ENCODE data around the gene LRRC4C.

Gene LRRC4C

DNA sequence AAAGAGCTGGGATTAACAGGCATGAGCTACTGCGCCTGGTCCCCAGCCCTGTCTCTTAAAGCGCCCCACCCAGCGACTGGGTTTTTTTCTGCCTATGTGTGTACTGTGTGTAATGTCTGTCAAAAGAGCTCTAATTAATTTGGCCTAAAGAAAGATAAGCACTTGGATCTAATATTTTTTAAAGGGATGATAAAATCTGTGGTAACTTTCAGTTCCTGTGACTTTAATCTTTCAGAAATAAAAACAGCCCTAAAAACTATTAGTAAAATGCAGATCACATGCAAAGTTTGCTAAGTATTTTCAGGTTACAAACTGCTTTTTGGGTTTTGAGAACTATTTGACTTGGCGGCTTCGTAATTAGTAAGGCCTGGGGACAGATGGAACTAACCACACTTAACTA, 1358.7 kb downstream of the LRRC4C start:
- H3K4me1 ChIP-seq (ENCODE audit: control insufficient read depth, insufficient read depth, low read length): no peaks in the 10 kb centered on the region
- no peak overlapping the region for H3K4me3 ChIP-seq (ENCODE audit: low read length)
- no peak overlapping the region for H3K9ac ChIP-seq (ENCODE audit: low read length)
- H3K36me3 ChIP-seq (ENCODE audit: control insufficient read depth, insufficient read depth, low read length): no peaks in the 10 kb centered on the region
- H3K27me3 ChIP-seq (ENCODE audit: control insufficient read depth, insufficient read depth, low read length): no peaks in the 10 kb centered on the region
- H3K27ac ChIP-seq (ENCODE audit: low read depth, low read length): no peak overlapping the region

DNA sequence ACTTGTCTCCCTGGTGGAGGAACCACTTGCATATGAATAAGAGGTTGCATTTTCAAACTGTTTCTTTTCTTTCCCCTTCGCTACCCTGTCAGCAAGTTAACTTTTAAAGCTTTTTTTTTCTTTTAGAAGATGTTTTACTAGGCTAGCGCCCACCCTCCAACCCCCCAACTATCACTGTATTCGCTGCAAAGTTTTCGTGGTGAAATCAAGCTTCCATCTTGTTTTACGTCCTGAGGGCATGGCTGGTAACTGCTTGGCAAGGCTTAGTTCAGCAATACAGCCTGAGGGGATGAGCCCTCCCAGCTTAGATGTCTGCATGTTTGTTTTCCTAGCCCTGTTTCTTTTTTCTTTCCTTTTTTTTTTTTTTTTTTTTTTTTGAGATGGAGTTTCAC, 1359.3 kb downstream of the LRRC4C start:
- Histone ChIP-seq H3K9ac (ENCODE audit: low read length) (no peak overlapping the region), H3K27ac (ENCODE audit: low read depth, low read length) (no peak overlapping the region), H3K27me3 (ENCODE audit: control insufficient read depth, insufficient read depth, low read length) (no peaks in the 10 kb centered on the region), H3K4me1 (ENCODE audit: control insufficient read depth, insufficient read depth, low read length) (no peaks in the 10 kb centered on the region), H3K36me3 (ENCODE audit: control insufficient read depth, insufficient read depth, low read length) (no peaks in the 10 kb centered on the region), H3K4me3 (ENCODE audit: low read length) (no peak overlapping the region)

DNA sequence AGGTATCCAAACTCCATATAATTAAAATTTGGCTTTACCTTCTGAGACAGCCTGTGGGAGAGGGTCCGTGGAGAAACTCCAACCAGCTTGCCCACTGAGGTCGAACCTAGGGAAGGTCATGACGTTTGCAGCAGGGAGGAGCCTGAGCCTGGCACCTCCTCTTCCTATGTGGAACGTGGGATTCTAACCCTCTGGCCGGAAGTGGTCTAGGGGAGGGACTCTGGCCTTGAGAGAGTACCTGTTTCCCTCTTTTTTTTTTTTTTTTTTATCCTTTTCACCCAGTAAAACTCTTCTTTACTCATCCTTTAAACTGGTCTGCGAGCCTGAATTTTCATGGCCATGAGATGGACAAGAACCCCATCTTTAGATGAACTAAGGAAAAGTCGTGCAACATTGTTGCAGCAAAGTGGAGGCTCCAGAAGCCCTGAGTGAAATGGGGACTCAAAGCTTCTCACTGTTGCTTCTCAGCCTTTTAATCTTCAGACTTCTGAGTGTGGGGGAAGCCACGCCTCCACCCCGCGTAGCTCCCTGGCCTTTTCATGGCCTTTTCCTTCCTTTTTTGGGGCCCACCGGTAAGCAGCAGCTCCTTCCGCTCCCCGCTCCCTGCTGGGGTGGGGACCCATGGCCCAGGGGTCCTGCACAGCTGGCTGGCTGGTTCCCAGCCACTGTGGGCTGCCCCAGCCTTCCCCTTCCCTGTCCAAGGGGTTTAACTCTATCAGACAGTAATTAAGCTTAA, 1359.9 kb downstream of the LRRC4C start:
- Histone ChIP-seq H3K27me3 (ENCODE audit: control insufficient read depth, insufficient read depth, low read length) (no peaks in the 10 kb centered on the region), H3K4me1 (ENCODE audit: control insufficient read depth, insufficient read depth, low read length) (no peaks in the 10 kb centered on the region), H3K36me3 (ENCODE audit: control insufficient read depth, insufficient read depth, low read length) (no peaks in the 10 kb centered on the region), H3K4me3 (ENCODE audit: low read length) (no peak overlapping the region), H3K9ac (ENCODE audit: low read length) (no peak overlapping the region), H3K27ac (ENCODE audit: low read depth, low read length) (no peak overlapping the region)

DNA sequence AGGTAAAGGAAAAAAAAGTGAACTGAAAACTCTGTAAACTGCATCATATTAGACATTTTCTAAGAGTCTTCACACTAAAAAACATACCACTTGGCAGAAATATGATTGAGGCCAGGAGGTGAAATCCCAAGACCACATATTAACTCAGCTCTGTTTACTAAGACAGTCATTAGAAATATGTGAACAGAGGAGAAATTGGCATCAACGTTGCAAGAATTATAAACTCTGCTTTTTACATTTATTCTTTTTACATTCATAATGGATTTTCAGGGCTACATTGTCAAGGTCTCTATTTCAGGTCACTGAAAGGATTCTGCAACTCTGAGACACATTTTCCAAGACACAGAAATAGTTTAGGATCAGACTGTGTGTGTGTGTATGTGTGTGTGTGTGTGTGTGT, 1364.0 kb downstream of the LRRC4C start:
- no peak overlapping the region for H3K4me3 ChIP-seq (ENCODE audit: low read length)
- H3K9ac ChIP-seq (ENCODE audit: low read length): no peak overlapping the region
- H3K27me3 ChIP-seq (ENCODE audit: control insufficient read depth, insufficient read depth, low read length): no peaks in the 10 kb centered on the region
- H3K4me1 ChIP-seq (ENCODE audit: control insufficient read depth, insufficient read depth, low read length): no peaks in the 10 kb centered on the region
- H3K36me3 ChIP-seq (ENCODE audit: control insufficient read depth, insufficient read depth, low read length): no peaks in the 10 kb centered on the region
- H3K27ac ChIP-seq (ENCODE audit: low read depth, low read length): no peak overlapping the region

DNA sequence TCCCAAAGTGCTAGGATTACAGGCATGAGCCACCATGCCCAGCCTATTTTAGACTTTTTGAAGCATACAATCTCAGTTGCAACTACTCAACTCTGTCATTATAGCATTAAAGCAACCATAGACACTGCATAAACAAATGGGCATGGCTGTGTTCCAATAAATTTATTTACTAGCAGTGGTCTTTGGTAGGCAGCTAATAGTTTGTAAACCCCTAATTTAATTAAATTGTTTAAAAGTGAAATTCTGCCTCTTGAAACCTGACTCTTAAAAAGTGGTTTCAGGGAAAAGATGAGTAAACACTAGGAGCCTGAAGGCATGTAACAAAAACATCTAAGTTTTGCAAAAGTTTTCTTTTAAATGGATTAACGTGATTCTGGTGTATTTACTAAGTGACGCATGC, 1364.5 kb downstream of the LRRC4C start:
- no peaks in the 10 kb centered on the region for H3K27me3 ChIP-seq (ENCODE audit: control insufficient read depth, insufficient read depth, low read length)
- H3K4me1 ChIP-seq (ENCODE audit: control insufficient read depth, insufficient read depth, low read length): no peaks in the 10 kb centered on the region
- H3K4me3 ChIP-seq (ENCODE audit: low read length): no peak overlapping the region
- H3K36me3 ChIP-seq (ENCODE audit: control insufficient read depth, insufficient read depth, low read length): no peaks in the 10 kb centered on the region
- H3K9ac ChIP-seq (ENCODE audit: low read length): no peak overlapping the region
- no peak overlapping the region for H3K27ac ChIP-seq (ENCODE audit: low read depth, low read length)

DNA sequence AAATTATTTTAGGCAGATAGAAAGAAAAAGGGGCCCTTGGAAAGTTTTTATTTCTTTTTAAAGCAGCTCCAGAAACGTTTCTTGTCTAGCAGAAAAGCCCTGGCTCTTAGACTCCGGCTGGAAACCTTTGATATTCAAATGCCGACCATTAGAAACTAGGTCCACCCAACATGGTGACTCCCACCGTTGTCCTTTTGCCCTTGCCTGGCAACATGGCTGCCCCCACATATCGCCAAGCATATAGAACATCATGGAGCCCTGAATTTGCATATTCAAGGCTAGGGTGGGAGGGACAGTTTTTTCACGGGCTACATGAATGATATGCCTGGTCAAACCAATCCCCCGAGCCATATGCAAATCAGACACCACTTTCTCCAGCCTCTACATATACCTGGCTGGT, 1379.0 kb downstream of the LRRC4C start:
- H3K27ac ChIP-seq (ENCODE audit: low read depth, low read length): no peak overlapping the region
- no peaks in the 10 kb centered on the region for H3K36me3 ChIP-seq (ENCODE audit: control insufficient read depth, insufficient read depth, low read length)
- no peaks in the 10 kb centered on the region for H3K27me3 ChIP-seq (ENCODE audit: control insufficient read depth, insufficient read depth, low read length)
- no peak overlapping the region for H3K9ac ChIP-seq (ENCODE audit: low read length)
- H3K4me1 ChIP-seq (ENCODE audit: control insufficient read depth, insufficient read depth, low read length): no peaks in the 10 kb centered on the region
- no peak overlapping the region for H3K4me3 ChIP-seq (ENCODE audit: low read length)
